NOMO-1 treated with DMSO at 0.1 percent for 48 hours (cell line): ENCODE measurements around the gene PPP4R4.
"Not testable (repeated sequence)": the region's sequence is repeated elsewhere in the genome, so short reads cannot be mapped to it uniquely, and the experiment has no call there.

Source experiments
- DNase-seq: peaks from one replicate; lab custom pipeline; 2025; ENCODE audit not compliant: unreplicated experiment; lab: John Stamatoyannopoulos, UW

Gene PPP4R4

DNA sequence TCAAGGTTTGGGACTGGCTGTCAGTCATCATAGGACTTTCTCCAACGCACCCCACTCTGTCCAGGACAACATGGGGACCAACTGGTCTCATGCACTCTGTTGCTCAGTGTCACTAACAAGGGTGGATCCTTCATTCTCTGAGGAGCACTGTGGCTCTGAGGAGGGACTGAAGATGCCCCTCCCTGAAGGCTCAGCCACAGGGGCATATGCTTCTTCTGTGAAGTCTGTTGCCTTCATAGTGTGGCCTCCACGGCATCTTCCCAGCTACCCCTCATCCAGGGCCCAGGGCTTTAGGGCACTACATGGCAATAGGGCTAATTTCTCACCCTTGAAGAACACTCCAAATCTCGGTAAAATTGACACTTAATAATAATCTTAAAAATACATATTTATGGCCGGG, 30.4 kb upstream of the PPP4R4 start:
- DNase-seq: no peak

DNA sequence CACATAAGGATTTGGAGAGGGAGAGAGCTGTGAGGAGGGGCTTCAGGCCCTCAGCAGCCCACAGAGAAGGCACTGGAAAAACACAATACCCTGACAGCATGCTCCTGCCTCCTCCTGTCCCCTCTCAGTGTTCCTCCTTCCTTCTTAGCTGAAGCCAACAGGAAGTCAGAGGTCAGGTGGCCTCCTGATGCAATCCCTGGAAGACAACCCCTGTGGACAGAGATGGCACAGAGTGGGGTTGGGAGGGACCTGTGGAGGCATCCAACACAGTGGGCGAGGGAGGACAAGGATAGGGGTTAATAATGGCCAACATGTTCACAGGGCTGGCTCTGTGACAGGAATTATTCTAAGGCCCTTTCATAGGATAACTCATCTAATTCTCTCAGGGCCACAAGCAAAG, 29.4 kb upstream of the PPP4R4 start:
- peak; percentile 21 for DNase-seq

DNA sequence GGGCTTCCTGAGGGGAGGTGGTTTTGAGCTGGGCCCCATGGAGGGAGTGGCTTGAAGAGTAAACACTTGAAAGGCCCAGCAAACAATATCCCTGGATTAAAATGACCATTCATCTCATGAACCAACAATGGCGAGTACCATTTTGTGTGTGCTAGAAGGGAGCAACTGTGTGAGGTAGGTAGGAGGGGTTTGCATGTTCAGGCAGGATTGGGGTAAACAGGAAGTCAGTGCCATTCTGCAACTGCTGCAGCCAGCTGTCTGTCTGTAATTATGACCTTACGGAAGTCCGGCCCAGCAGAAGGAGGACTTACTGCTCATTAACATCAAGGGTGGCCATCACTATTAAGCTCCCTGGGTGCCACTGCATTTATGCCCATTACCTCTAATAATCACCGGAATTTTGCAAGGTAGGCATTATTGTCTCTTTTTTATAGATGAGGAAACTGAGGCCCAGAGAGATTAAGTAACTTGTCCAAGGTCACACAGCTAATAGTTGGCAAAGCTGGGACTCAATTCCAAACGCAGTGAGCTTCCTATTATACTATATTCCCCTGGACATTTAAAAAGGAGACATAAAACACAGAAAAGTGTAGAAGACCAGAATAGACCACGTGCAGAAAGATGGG, 28.1 kb upstream of the PPP4R4 start:
- DNase-seq: peak; percentile 10

DNA sequence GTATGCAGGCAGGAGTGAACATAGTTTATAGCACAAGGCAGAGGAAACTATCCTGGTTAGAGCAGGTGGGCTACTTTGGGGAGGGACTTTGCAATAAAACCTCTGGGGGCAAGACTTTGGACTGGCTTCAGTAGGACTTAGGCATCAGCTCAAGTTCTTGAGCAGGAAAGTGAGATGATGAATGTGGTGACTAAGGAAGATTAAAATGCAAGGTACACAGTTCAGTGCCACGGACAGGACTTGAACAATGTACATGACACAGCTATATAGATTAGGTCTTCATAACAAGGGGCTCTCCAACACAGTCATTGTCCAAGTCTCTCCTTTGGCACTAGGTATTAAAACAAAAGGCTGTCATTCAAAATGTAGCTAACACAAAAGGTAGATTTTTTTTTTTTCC, 21.4 kb upstream of the PPP4R4 start:
- DNase-seq: no peak

DNA sequence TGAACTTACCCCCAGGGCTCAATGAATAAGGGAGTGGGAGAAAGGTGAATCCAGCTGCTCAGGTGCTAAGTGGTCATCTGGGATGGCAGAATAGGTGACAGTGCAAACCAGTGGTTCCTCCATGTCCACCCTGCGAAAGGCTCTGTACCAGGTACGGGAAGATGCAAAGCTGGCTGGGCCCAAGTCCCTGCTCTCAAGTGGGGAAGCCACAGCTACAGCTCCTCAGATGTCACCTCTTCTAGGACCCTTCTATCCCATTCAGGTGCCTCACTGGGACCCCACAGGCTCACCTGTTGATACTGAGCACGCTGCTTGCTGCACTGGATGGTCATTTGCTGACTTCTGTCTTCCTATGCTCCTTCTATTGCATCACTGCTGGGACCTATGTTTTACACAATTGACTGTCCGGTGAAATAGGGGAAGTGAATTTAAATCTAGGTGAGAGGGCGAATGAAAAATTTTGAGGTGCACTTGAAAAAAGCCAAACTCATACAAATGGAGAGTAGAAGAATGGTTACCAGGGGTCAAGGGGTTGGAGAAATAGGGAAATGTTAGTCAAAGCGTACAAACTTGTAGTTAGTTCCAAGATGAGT, 20.3 kb upstream of the PPP4R4 start:
- DNase-seq: peak; percentile 53

DNA sequence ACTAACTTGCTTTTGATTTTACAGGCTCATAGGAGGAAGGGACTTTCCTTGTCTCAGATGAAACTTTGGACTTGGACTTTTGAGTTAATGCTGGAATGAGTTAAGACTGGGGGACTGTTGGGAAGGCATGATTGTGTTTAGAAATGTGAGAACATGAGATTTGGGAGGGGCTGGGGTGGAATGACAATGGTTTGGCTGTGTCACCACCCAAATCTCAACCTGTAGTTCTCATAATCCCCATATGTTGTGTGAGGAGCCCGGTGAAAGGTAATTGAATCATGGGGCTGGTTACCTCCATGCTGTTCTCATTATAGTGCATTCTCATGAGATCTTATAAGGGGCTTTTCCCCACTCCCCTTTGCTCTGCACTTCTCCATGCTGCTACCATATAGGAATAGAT, 18.0 kb upstream of the PPP4R4 start:
- not testable (repeated sequence) for DNase-seq

DNA sequence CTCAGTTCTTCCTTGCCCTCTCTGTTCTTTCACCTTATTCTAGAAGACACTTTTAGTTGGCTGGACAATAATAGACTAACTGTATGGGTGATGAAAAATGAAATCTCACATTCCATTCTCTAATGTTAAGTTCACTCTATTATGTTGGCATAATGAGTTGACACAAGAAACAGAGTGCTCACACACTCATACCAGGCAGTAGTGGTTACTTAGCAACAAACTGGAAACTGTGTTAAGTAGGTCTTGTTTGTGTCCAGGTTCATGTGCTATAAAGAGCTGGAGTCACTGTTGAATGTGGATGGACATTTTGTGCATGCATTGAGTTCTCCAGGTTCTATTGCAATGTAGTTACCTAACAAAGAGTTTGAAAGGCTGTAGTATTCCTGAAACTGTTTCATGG, 16.9 kb upstream of the PPP4R4 start:
- no peak for DNase-seq

DNA sequence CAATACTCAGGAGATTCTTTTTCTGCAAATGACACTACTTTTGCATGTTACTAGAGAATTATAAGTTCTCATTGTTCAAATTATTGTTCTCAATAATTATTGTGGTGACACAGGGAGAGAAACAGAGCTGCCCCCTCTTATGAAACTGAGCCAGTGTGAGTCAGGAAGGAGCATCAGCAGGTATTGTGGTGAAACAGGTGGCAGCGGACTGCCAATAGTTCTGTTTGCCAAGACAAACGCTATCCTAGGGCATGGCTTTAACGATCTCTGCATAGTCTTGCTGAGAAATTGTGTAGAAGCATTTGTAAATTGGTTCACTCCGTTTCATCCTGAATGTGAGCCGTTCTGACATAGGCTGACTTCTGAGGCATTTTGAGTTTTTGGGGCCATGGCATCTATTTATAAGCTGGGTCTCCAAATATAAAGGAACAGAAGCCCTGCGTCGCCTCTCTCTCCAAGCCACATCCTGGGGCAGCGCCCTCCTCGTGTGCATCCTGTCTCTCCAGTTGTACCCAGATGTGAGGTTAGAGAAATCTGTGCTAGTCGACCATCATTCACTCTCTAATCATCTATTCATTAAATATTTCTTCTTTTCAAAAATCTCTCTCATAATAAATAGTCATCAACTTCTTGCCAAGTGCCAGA, 15.8 kb upstream of the PPP4R4 start:
- no peak for DNase-seq

DNA sequence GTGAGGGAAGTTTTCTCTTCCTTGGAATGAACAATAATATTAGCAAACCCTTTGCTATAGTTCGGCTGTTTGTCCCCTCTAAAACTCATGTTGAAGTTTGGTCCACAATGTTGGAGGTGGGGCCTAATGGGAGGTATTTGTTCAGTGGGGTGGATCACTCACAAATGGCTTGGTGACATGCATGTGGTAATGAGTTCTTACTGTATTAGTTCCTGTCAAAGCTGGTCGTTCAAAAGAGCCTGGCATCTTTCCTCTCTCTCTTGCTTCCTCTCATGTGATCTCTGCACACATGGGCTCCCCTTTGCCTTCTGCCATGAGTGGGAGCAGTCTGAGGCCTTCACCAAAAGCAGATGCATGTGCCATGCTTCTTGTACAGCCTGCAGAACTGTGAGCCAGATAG, 13.1 kb upstream of the PPP4R4 start:
- no peak for DNase-seq

DNA sequence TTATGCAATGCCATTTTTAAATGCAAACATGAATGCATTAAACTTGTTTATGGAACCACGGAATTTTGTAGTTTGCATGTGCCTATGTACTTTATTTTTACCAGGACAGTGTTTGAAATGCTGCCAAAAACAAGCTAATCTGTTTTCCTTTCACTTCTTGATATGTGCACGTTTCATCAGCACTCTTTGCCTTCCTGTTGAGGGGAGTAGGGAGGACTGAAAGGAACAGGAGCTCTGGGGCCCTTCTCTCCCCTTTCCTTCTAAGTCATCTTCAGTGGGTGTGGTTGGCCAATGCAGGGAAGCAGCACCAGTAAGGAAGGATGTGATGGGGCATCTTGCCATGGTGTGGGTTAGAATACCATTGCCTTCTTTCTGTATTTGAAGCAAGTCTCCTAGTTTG, 12.1 kb upstream of the PPP4R4 start:
- peak; percentile 38 for DNase-seq

DNA sequence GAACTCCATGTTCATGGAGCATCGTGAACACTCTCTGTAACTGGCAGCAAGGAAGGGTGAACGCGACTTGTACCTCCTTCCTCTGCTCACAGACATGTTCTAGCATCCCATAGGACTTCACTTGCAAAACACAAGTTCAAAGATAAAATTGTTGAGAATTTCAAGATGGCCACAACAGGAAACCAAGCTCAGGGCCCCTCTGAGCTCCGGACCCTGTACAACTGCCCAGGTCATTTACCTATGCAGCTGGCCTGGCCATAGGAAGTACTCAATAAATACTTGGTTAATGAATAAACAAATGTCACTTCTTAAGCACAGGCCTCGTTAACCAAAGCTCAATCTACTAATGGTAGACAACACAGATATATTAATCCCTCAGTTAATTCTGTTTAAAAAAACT, 11.7 kb upstream of the PPP4R4 start:
- DNase-seq: no peak

DNA sequence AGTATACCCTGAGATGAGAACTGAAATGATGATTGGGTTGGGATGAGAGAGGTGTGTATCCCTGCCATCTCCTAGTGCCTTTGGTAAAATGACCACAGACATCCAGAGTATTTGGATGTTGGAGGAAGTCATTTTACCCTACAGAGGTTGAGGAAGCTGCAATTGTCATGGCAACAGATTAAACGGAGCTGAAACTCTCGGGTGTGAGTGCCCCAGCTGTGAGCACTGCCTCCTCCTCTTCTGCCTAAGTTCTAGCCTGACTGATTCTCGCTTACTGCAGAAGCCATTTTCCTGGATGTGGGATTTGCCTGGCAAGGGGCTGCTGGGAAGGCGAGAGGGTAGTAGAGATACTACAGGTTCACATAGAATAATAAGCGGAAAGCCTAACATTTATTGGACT, 10.3 kb upstream of the PPP4R4 start:
- DNase-seq: peak; percentile 25

DNA sequence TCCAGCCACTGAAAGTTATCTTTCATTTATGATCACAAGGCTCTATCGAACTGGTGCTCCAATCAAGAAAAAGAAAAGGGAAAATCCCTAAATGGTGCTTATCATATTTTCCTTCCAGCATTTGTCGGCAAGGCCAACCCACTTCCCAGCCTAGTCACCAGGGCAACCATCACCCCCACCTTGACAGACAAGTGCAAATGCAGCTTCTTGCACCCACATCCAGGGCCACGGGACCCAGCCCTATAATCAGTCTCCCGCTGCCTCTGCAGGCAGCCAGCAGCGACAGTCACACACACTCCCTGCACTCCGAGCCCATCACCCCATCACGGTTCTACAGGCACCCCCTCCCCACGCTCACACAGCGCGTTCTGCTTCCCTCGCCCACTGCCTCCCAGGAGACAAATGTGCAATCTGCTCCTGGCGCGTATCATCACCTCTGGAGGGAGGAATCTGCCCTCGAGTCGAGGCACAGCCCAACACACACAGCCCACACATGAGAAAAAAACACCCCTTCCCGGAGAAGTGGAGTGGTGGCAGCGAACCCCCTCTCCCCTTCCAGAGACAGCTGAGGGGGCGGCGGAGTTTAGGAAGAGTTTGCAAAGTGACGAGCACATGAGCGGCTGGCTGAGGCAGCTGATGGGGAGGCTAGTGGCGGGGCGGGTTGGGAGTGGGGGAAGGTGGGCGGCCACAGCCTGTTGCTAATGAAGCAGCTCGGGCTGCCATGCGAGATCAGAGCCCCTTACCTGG, 9.3 kb upstream of the PPP4R4 start:
- no peak for DNase-seq

DNA sequence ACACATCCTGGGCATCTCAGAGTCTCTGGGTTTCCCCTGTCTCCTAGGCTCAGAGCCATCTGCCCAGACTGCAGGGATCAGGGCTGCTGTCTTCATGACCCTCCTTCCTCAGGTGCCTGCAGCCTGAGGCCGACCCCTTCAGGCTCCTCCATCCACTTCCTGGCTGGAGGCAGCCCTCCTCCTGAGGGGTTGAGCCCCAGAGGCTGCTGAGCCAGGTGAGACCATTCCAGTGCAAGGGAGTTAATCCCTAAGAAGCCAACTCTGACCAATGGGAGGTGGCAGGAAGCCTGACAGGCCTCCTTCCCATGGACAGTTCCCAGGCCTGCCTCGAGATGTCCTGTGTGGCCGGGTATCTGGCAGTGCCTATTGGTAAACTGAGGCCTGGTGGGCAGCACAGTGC, 8.4 kb upstream of the PPP4R4 start:
- DNase-seq: no peak

DNA sequence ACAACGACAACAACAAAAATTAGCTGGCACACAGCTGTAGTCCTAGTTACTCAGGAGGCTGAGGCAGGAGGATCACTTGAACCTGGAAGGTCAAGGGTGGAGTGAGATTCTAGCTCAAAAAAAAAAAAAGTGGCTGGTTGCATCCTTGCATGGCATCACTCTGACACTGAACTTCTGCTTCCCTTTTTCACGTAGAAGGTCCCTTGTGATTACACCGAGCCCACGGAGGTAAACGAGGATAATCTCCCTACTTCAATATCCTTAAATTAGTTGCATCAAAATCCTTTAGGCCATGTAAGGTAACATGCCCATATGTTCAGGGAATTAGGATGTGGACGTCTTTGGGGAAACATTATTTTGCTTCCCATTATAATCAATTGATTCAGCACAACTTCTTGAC, 4.0 kb upstream of the PPP4R4 start:
- DNase-seq: peak; percentile 25

DNA sequence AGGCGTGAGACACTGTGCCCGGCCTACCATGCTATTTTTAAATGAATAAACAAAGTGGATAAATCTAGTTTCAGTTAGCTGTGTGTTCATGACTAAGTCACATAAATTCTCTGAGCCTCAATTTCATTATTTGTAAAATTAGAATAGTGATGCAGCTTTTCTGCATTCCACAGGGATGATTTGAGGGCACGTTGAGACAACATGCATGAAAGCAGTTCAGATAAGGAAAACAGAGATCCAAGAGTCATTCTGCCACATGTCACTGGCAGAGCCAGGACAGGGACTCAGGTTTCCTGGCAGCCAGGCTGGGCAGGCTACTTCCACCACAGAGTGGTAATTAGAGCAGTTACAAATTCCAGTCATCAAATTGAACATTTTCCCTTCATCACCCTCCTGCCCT, 2.9 kb upstream of the PPP4R4 start:
- no peak for DNase-seq

DNA sequence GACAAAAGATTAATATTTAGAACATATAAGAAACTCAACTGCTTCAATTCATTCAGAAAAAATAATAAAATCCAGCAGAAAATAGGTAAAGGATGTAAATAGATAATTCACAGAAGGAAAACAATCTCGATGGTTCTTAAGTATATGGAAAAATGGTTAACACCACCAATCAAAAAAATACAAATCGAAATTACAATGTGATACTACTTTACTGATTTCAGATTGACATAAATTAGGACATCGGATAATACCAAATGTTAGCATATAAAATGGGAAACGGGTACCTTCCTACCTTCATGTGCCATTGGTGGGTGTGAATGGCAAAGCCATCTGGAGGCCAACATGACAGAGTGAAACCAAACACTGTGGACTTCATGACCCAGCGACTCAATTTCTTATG, 1.6 kb upstream of the PPP4R4 start:
- no peak for DNase-seq

DNA sequence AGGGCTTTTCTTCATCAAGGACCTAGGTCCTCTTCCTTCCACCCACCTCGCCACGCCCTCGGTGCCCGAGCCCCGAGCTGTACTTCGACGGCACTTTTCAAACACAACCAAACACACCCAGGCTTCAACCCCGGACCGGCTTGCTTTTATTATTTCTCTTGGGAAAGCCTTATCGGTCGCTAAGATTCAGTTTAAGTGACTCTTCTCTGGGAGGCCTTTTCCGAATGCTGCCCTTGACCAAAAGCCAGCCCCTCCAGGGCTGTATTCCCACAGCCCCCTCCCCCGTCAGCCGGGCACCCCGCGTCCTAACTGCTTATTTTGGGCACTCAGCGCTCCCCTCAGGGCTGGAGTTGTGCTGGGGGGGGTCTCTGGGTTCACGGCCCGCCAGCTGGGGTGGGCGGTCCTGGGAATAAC, 644 bp upstream of the PPP4R4 start:
- no peak for DNase-seq

DNA sequence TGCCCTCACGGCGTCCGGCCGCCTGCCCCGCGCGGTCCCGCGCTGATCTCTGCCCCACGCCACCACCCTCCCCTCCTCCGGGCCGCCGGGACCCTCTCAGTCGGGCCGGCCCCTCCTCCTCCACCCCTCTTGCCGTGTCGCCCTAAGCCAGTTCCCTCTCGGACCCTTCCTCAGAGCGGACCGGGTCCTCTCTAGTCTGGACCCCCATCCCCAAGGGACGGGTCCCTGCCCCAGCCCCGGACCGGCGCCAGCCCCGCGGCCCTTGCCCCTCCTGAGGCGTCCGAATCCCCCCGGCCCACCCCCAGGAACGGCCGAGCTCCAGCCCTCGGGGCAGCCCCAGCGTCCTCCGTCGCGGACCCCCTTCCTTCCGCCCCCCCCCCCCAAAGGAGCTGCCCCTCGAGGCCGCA, 485 bp downstream of the PPP4R4 start:
- DNase-seq: no peak

DNA sequence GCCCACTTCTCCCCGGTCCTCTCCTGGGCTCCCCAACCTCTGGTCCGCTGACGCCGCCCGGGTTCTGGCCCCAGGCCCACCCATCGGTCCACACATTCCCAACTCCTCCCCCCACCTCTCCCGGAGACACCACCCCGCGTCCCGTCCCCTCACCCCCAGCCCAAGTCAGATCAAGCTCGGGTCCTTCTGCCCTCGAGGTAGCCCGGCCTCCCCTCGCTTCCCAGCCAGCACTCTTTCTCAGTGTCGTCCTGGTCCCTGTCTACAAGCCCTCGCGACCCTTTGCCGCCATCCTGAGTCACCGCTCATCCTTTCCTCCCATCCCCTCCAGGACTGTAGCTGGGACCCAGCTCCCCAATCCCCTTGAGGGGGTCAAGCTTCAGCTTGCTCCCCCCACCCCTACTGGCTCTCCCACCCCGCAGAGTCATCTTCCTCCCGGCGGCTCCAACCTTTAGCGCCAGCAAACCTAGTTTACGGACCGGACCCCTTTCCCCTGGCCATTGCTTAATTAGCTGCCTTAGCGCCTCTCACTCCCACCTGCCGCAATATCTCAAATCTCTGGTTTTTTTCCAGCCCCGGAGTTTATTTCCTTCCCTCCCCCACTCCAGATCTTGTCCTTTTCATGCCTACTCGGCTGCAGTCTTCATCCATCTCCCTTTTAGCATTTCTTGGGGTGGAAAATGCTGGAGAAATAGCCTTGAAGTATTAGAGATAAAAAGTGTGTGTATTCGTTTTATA, 1.1 kb downstream of the PPP4R4 start:
- no peak for DNase-seq

DNA sequence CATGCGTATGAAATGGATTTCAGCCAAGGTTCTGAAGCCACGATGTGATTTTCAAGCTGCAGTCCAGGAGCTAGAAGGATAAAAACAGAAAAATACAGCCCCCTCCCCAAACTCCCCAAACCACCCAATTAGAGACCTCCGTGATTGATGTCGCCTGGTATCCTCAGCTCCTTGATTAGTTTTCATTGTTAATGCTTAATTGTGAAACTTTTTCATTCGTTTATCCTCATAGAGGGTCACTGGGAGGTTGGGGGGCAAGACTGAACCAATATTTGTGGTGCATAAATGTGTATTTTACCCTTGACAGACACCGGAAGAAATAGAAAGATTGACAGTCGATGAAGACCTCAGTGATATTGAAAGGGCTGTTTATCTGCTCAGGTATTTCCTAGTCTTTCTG, 1.6 kb downstream of the PPP4R4 start:
- no peak for DNase-seq
